ENCODE measurements around the gene RBFOX1.

Gene RBFOX1

GRCh38 chr16:7624871-7625766, 292.5 kb downstream of the RBFOX1 start:
- no peak for DNase-seq

- no peak for DNase-seq
Measured at GRCh38 chr16:7628981-7629380, 296.3 kb downstream of the RBFOX1 start.

GRCh38 chr16:7629571-7629970, 296.9 kb downstream of the RBFOX1 start:
- no peak for DNase-seq

GRCh38 chr16:7637446-7637845, 304.8 kb downstream of the RBFOX1 start:
- DNase-seq, result no peak

GRCh38 chr16:7638306-7638705, 305.7 kb downstream of the RBFOX1 start:
- no peak for DNase-seq

GRCh38 chr16:7640334-7640733, 307.7 kb downstream of the RBFOX1 start:
- DNase-seq, result no peak

GRCh38 chr16:7644176-7644575, 311.5 kb downstream of the RBFOX1 start:
- DNase-seq, result no peak

- no peak for DNase-seq
Measured at GRCh38 chr16:7644811-7645210, 312.2 kb downstream of the RBFOX1 start.

- no peak for DNase-seq
Measured at GRCh38 chr16:7646821-7647500, 314.3 kb downstream of the RBFOX1 start.

GRCh38 chr16:7650431-7650830, 317.8 kb downstream of the RBFOX1 start:
- no peak for DNase-seq

GRCh38 chr16:7651803-7652570, 319.3 kb downstream of the RBFOX1 start:
- DNase-seq, result no peak

GRCh38 chr16:7653746-7654461, 321.3 kb downstream of the RBFOX1 start:
- no peak for DNase-seq

- DNase-seq, result no peak
Measured at GRCh38 chr16:7675628-7676027, 343.0 kb downstream of the RBFOX1 start.

GRCh38 chr16:7680296-7680695, 347.7 kb downstream of the RBFOX1 start:
- DNase-seq, result no peak

GRCh38 chr16:7688811-7689210, 356.2 kb downstream of the RBFOX1 start:
- no peak for DNase-seq

- DNase-seq, result no peak
Measured at GRCh38 chr16:7689234-7689633, 356.6 kb downstream of the RBFOX1 start.

- DNase-seq, result no peak
Measured at GRCh38 chr16:7691533-7691932, 358.9 kb downstream of the RBFOX1 start.

GRCh38 chr16:7703672-7704071, 371.0 kb downstream of the RBFOX1 start:
- DNase-seq, result no peak

- no peak for DNase-seq
Measured at GRCh38 chr16:7705885-7706284, 373.2 kb downstream of the RBFOX1 start.

- no peak for DNase-seq
Measured at GRCh38 chr16:7709186-7709585, 376.5 kb downstream of the RBFOX1 start.

- no peak for DNase-seq
Measured at GRCh38 chr16:7713244-7713643, 380.6 kb downstream of the RBFOX1 start.

- no peak for DNase-seq
Measured at GRCh38 chr16:7714775-7715174, 382.1 kb downstream of the RBFOX1 start.
